Lower leg skin (tissue), 3 donors: Measurements from ENCODE around the gene GAB1.

Source experiments
- POLR2A ChIP-seq, 2 donors: fragments of 450-650 bp; IDR thresholded peaks; one replicate each; pipeline ENCODE4 v1.6.1; 2016 to 2017; ENCODE audit warnings: antibody characterized with exemption in 2 of 2, mild to moderate bottlenecking in 1 of 2, moderate library complexity in 1 of 2
- TF ChIP-seq, protein P1 (sequence below), 3 donors: fragments of 450-650 bp; IDR thresholded peaks; one replicate each; pipeline ENCODE4 v1.5.1; 2016; ENCODE audit warnings: antibody characterized with exemption in 3 of 3, mild to moderate bottlenecking in 3 of 3, moderate library complexity in 2 of 3

DNA sequence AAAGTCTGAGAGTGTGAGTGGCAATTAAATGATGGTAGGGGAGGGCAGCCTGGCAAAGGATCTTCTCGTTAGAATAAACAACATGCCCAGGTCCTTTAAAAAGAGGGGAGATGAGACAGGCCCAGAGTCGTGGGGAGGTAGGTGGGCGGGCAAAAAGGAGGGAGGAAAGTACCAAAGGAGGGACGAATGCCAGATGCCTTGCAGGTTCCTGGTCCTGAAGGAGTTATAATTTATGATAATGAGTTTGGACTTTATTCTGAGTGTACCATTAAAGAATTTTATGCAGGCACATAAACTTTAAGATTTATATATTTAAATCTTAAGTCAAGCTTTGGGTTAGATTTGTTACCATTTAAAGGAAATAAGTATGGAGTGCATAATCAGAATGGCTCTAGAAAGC, 114.5 kb downstream of the GAB1 start:
- TF ChIP-seq, protein P1, sequence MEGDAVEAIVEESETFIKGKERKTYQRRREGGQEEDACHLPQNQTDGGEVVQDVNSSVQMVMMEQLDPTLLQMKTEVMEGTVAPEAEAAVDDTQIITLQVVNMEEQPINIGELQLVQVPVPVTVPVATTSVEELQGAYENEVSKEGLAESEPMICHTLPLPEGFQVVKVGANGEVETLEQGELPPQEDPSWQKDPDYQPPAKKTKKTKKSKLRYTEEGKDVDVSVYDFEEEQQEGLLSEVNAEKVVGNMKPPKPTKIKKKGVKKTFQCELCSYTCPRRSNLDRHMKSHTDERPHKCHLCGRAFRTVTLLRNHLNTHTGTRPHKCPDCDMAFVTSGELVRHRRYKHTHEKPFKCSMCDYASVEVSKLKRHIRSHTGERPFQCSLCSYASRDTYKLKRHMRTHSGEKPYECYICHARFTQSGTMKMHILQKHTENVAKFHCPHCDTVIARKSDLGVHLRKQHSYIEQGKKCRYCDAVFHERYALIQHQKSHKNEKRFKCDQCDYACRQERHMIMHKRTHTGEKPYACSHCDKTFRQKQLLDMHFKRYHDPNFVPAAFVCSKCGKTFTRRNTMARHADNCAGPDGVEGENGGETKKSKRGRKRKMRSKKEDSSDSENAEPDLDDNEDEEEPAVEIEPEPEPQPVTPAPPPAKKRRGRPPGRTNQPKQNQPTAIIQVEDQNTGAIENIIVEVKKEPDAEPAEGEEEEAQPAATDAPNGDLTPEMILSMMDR (IDR thresholded peaks at IDR 0.05), result no peak
- TF ChIP-seq POLR2A (IDR thresholded peaks at IDR 0.05), result no peak
